Omental fat pad (tissue), 4 donors: Measurements from ENCODE around the gene ZSWIM7. TPM values are rescaled to one million over a fixed set of nuclear protein-coding genes. Genes with fewer than 3 reads are reported as not detected.
"Not testable (repeated sequence)": the region's sequence is repeated elsewhere in the genome, so short reads cannot be mapped to it uniquely, and the experiment has no call there.

Experiments
- ATAC-seq: fragments of 150-250 bp; one replicate; pipeline ENCODE4 v1.9.1; 2016; ENCODE audit warnings: mild to moderate bottlenecking, moderate library complexity; ENCODE audit not compliant: low FRiP score
- DNase-seq: peaks from one replicate; pipeline ENCODE4 v3.0.0-alpha.2; 2019; ENCODE audit warnings: low spot score
- total RNA-seq, 4 donors: library from RNA; depleted of rRNA; stranded (reverse); fragments of >200 nt; gene quantifications; one replicate each; pipeline ENCODE4 v1.1.0, GENCODE V29; 2016
- TF ChIP-seq, protein P1 (sequence below), 3 donors: fragments of 450-650 bp; IDR thresholded peaks; one replicate each; pipeline ENCODE4 v1.5.1; 2016 to 2017; ENCODE audit warnings: antibody characterized with exemption in 3 of 3, mild to moderate bottlenecking in 3 of 3, moderate library complexity in 2 of 3

ZSWIM7 gene
- total RNA-seq, 4 donors from 2014 or later: 8.6 to 34.0 (median 20.4) TPM

DNA sequence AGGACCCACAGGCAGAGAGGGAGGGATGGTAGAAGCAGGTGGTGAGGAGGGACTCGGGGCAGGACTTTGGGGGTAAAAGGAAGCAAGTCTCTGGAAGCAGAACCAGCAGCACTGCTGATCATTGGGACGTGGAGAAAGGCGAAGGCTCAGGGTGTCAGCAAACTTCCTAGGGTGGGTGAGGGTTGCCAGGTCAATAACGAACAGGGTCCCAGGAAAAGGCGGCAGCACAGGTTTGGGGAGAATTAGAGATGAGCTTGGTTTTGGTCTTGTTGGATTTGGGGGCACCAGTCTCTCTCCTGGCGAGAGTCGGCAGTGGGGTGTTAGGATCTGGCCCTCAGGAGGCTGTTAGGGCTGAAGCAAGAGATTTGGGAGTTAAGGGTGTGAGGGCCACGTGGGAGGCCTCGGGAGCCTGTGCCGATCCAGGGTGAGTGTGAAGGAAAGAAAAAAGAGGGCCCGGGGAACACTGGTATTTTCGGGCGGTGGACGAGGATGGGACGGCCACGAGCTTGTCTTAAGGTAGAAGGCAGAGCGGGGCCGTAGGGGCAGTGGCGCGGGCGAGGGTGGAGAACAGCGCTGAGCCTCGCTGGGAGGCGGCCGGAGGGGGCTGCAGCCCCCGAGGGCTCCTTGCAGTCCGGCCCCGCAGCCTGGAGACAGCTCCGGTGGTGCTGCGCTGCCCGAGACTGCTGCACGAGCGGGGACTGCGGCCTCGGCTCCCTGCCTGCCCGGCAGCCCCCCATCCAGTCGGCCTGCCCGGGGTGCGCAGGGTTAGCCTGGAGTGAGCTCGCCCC, 55.3 kb downstream of the ZSWIM7 start:
- TF ChIP-seq, protein P1, sequence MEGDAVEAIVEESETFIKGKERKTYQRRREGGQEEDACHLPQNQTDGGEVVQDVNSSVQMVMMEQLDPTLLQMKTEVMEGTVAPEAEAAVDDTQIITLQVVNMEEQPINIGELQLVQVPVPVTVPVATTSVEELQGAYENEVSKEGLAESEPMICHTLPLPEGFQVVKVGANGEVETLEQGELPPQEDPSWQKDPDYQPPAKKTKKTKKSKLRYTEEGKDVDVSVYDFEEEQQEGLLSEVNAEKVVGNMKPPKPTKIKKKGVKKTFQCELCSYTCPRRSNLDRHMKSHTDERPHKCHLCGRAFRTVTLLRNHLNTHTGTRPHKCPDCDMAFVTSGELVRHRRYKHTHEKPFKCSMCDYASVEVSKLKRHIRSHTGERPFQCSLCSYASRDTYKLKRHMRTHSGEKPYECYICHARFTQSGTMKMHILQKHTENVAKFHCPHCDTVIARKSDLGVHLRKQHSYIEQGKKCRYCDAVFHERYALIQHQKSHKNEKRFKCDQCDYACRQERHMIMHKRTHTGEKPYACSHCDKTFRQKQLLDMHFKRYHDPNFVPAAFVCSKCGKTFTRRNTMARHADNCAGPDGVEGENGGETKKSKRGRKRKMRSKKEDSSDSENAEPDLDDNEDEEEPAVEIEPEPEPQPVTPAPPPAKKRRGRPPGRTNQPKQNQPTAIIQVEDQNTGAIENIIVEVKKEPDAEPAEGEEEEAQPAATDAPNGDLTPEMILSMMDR (IDR thresholded peaks at IDR 0.05): no peak
- DNase-seq (no peak), ATAC-seq (peak; percentile 43)

DNA sequence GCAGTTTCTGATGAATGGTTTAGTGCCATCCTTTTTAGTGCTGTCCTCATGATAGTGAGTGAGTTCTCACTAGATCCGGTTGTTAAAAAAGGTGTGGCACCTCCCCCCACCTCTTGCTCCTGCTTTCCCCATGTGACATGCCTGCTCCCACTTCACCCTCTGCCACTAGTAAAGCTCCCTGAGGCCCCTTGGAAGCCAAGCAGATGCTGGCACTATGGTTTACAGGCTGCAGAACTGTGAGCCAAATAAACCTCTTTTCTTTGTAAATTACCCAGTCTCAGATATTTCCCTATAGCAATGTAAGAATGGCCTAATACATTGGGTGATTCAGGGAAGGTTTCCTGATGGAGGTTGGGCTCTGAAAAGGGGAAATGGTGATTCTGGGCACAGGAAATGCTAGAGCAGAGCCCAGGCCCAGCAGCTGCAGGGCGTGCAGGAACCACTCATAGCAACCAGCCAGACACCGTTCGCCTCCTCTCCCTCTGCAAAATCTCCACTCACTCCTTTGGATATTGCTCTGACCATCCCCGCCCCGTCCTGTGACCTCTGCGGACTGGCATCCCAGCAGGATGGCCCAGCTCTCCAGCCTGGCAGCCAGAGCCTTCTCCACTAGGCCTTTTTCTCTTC, 57.2 kb downstream of the ZSWIM7 start:
- DNase-seq (no peak), ATAC-seq (no peak)
- TF ChIP-seq, protein P1 (IDR thresholded peaks at IDR 0.05): no peak

DNA sequence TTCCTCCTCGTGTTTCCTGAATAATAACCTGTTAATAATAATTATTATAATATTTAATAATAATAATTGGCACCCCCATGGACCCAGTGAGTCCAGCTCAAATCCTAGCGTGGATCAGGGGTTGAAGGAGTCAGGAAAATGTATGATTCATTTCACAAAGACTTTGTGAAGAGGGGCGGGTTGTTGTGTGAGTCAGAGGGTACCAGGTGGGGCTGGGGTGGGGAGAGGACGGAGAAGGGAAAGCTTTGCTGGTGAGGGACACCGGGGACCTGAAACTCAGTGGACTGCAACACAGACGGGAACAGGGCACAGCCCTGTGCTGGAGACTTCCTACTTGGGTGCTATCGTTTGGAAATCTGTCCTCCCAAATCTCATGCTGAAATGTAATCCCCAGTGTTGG, 57.7 kb downstream of the ZSWIM7 start:
- DNase-seq (no peak), ATAC-seq (no peak)
- TF ChIP-seq, protein P1 (IDR thresholded peaks at IDR 0.05): no peak

DNA sequence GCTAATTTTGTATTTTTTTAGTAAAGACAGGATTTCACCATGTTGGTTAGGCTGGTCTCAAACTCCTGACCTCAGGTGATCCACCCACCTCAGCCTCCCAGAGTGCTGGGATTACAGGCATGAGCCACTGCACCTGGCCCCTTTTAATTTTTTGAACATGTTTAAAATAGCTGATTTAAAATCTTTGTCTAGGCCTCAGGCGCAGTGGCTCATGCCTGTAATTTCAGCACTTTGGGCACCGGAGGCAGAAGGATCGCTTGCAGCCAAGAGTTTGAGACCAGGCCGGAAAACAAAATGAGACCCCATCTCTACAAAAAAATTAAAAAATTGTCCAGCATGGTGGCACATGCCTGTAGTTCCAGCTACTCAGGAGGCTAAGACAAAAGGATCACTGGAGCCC, 63.0 kb downstream of the ZSWIM7 start:
- not testable (repeated sequence) for ATAC-seq, DNase-seq

DNA sequence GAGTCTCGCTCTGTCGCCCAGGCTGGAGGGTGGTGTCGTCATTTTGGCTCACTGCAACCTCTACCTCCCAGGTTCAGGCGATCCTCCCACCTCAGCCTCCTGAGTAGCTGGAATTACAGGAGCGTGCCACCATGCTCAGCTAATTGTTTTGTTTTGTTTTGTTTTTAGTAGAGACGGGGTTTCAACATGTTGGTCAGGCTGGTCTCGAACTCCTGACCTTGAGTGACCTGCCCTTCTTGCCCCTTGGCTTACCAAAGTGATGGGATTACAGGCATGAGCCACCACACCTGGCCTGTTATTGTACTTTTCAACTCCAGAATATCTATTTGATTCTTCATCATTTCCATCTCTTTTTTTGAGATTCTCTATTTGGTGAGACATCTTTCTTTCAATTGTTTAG, 63.6 kb downstream of the ZSWIM7 start:
- no peak for ATAC-seq
- no peak for DNase-seq
- TF ChIP-seq, protein P1 (IDR thresholded peaks at IDR 0.05): no peak

DNA sequence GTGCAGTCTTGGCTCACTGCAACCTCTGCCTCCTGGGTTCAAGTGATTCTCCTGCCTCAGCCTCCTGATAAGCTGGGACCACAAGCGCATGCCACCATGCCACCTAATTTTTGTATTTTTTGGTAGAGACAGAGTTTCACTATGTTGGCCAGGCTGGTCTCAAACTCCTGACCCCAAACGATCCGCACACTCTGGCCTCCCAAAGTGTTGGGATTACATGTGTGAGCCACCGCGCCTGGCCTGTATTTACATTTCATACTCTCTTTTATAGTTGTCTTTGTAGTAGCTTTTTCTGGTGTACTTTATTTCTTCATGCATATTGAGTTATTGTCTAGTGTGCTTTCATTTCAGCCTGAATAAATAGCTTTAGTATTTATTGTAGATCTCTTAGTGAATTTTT, 64.6 kb downstream of the ZSWIM7 start:
- TF ChIP-seq, protein P1 (IDR thresholded peaks at IDR 0.05): no peak
- no peak for ATAC-seq
- DNase-seq: no peak

DNA sequence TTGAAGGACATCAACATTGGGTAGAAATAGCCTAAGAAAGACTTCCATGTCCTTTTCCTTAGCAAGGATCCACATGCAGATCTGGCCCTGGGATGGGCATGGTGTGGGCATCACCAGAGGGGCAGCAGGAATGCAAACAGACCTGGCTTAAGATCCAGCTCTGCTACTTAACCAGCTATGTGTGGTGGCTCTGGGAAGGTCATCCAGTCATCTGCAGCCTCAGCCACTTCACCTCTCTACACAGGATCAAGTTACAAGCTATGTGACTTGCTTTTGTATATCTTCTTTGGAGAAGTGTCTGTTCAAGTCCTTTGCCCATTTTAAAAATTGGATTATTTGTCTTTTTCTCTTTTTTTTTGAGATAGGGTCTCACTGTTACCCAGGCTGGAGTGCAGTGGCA, 68.1 kb downstream of the ZSWIM7 start:
- ATAC-seq (no peak), DNase-seq (no peak)
- TF ChIP-seq, protein P1 (IDR thresholded peaks at IDR 0.05): no peak
